Psoas muscle (tissue), 8 donors: Measurements from ENCODE around the gene CTR9. TPM values are rescaled to one million over a fixed set of nuclear protein-coding genes. Genes with fewer than 3 reads are reported as not detected.

Experiments used
- ATAC-seq, 4 donors: fragments of 200-7000 bp; cut with Tn5 transposase; one replicate each; pipeline ENCODE4 v1.9.1; 2020; ENCODE audit warnings: moderate library complexity in 3 of 4, mild to moderate bottlenecking in 2 of 4
- DNase-seq, 2 donors: peaks; one replicate each; pipeline ENCODE4 v3.0.0-alpha.2; 2020
- H3K27ac ChIP-seq: fragments of 200-600 bp; one replicate; pipeline ENCODE4 v1.8.0; 2022
- H3K27me3 ChIP-seq, 3 donors: fragments of 200-600 bp in 1 of 3; one replicate each; pipeline versions ENCODE4 v1.6.1 to v1.8.0; 2013 to 2022; ENCODE audit warnings: low read length in 2 of 3, mild to moderate bottlenecking in 2 of 3, moderate library complexity in 1 of 3; ENCODE audit not compliant: insufficient read depth in 3 of 3
- H3K36me3 ChIP-seq, 2 donors: fragments of 200-600 bp in 1 of 2; one replicate each; pipeline versions ENCODE4 v1.6.1 to v1.8.0; 2013 to 2022; ENCODE audit warnings: low read depth in 1 of 2, mild to moderate bottlenecking in 1 of 2, moderate library complexity in 1 of 2; ENCODE audit not compliant: insufficient read depth in 1 of 2
- H3K4me1 ChIP-seq: fragments of 200-600 bp; one replicate; pipeline ENCODE4 v1.8.0; 2022
- H3K4me3 ChIP-seq: fragments of 200-600 bp; one replicate; pipeline ENCODE4 v1.8.0; 2022; ENCODE audit warnings: mild to moderate bottlenecking
- H3K9me3 ChIP-seq: fragments of 200-600 bp; one replicate; pipeline ENCODE4 v1.8.0; 2022
- CTCF ChIP-seq: fragments of 200-600 bp; IDR thresholded peaks from one replicate; pipeline ENCODE4 v1.8.0; 2022; ENCODE audit warnings: antibody characterized with exemption
- WGBS, 3 donors: extraction: QIAGEN DNeasy Blood & Tissue Kit; methylation state at CpG; one replicate each; pipeline versions ENCODE4 v1.1.6 to v1.1.7; 2013; 5-methylcytosine and 5-hydroxymethylcytosine counted together
- intact Hi-C, 2 donors: fragments of 100-400 bp; cut with DNase I; formaldehyde crosslinking; loops; one replicate each; pipeline versions ENCODE4 v1.11.0 to v1.14.2; 2022
- polyA plus RNA-seq, 3 donors: library from polyadenylated mRNA; stranded (reverse); fragments of 200-250 nt; gene quantifications; one replicate each; pipeline ENCODE4 v1.2.3, GENCODE V29; 2013
- total RNA-seq, 4 donors: library from RNA; stranded (reverse); fragmentation: NEBNext Ultra II Directional in 2 of 4; extraction: Animal tissue kit (Norgen Biotek cat#: 25700) in 2 of 4; gene quantifications; one replicate each; pipeline versions ENCODE4 v1.2.1 to v1.2.4, GENCODE V29; 2021 to 2023
- donor health status: healthy with polysubstance abuse.
- donor health status: DM: no; HTN: no; CAD: no; lungs with moderate emphysema.
- donor health status: Bipolar disorder and iron deficiency.
- donor health status: healthy.
- donor health status: DM: yes; HTN: yes; CAD: no.
- donor health status: DM: no; HTN: no; CAD: no.
- donor health status: DM: no; HTN: no; CAD: no.
- donor health status: DM: yes; HTN: yes; CAD: no.

The CTR9 gene
- total and polyA plus RNA-seq, 7 donors = 16.4 to 41.6 (median 22.4) TPM

- WGBS, 3 donors = 28 to 44% (median 30%) methylated on average over 2 of the region's 2 CpGs
- peaks cover 11% of the 10 kb centered on the region for H3K4me1 ChIP-seq
- DNase-seq (no peak), ATAC-seq (peak in 3 of 4 donors; percentile 49 to 54 (median 49))
- intact Hi-C loops = loop anchor here in 1 of 2 donors (5.0 kb wide), 1 partner anchor 55 kb away; the partner anchor contains the start of gene EIF4G2
- TF ChIP-seq CTCF = no peak
- no peaks in the 10 kb centered on the region for H3K9me3 ChIP-seq
- peak overlapping the region; percentile 87 for H3K4me3 ChIP-seq
- H3K36me3 ChIP-seq = peaks cover 0 to 2% of the 10 kb centered on the region in 2 donors
- peak overlapping the region; percentile 94 for H3K27ac ChIP-seq
- H3K27me3 ChIP-seq = no peaks in the 10 kb centered on the region
Observed at GRCh38 chr11:10752061-10752460, 1.0 kb downstream of the CTR9 start.

- Histone ChIP-seq H3K9me3 (no peaks in the 10 kb centered on the region), H3K36me3 (peaks cover 0 to 2% of the 10 kb centered on the region in 2 donors), H3K27ac (peak overlapping the region; percentile 94), H3K4me1 (peaks cover 11% of the 10 kb centered on the region), H3K27me3 (no peaks in the 10 kb centered on the region), H3K4me3 (peak overlapping the region; percentile 87)
- no peak for DNase-seq
- 79 to 85% (median 84%) methylated on average over 7 of the region's 7 CpGs for WGBS, 3 donors
- TF ChIP-seq CTCF = no peak
- intact Hi-C loops = loop anchor here in 1 of 2 donors (5.0 kb wide), 1 partner anchor 55 kb away; the partner anchor contains the start of gene EIF4G2
- ATAC-seq = no peak
Observed at GRCh38 chr11:10752486-10752885, 1.4 kb downstream of the CTR9 start.

- no peaks in the 10 kb centered on the region for H3K27me3 ChIP-seq
- H3K36me3 ChIP-seq = peaks cover 0 to 11% of the 10 kb centered on the region in 2 donors
- no peak overlapping the region for H3K27ac ChIP-seq
- H3K9me3 ChIP-seq = no peaks in the 10 kb centered on the region
- H3K4me1 ChIP-seq = no peaks in the 10 kb centered on the region
- 93 to 98% (median 94%) methylated on average over 1 of the region's 1 CpG for WGBS, 3 donors
- no peak for ATAC-seq
- no peak overlapping the region for H3K4me3 ChIP-seq
- no peak for TF ChIP-seq CTCF
- intact Hi-C loops = no loop called here
- no peak for DNase-seq
Observed at GRCh38 chr11:10758957-10759356, 7.9 kb downstream of the CTR9 start.

- no peak for DNase-seq
- 88 to 95% (median 91%) methylated on average over 6 of the region's 6 CpGs for WGBS, 3 donors
- Histone ChIP-seq H3K27ac (no peak overlapping the region), H3K36me3 (peaks cover 0 to 17% of the 10 kb centered on the region in 2 donors), H3K4me3 (no peak overlapping the region), H3K4me1 (no peaks in the 10 kb centered on the region), H3K9me3 (no peaks in the 10 kb centered on the region), H3K27me3 (no peaks in the 10 kb centered on the region)
- ATAC-seq = no peak
- TF ChIP-seq CTCF = no peak
- intact Hi-C loops = loop anchor here in 1 of 2 donors (5.0 kb wide), 1 partner anchor 41 kb away; no protein-coding TSS in a partner anchor
Observed at GRCh38 chr11:10761085-10761698, 10.1 kb downstream of the CTR9 start.

GRCh38 chr11:10762185-10762584 lies 11.1 kb downstream of the CTR9 start:
- Histone ChIP-seq H3K4me3 (no peak overlapping the region), H3K4me1 (no peaks in the 10 kb centered on the region), H3K36me3 (peaks cover 0 to 14% of the 10 kb centered on the region in 2 donors), H3K27me3 (no peaks in the 10 kb centered on the region), H3K27ac (no peak overlapping the region), H3K9me3 (no peaks in the 10 kb centered on the region)
- ATAC-seq = no peak
- no peak for TF ChIP-seq CTCF
- no peak for DNase-seq
- intact Hi-C loops = loop anchor here in 1 of 2 donors (5.0 kb wide), 1 partner anchor 40 kb away; no protein-coding TSS in a partner anchor
